ENCODE data around the gene PCBP3. TPM values are rescaled to one million over a fixed set of nuclear protein-coding genes. Genes with fewer than 3 reads are reported as not detected.

PCBP3 gene
- polyA plus RNA-seq, 1 donor from 2014 or later = 1.7 TPM

DNA sequence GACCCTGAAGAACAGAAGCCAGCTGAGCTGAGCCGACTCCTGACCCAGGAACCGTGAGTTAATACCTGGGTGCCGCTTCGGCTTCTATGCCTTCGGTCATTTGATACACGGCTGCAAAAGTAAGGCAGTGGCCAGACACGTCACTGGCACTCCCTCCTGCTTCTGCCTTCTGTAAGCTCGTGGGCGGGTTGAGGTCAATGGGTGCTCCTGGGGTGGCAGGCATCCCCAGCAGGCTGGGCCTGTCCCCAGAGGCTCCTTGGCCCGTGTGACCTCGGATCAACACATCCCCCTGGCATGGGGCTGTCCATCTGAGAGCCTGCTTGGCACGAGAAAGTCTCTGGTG, 302.3 kb downstream of the PCBP3 start (continued):
- TF ChIP-seq EZH2 (IDR thresholded peaks at IDR 0.05; ENCODE audit: borderline replicate concordance, insufficient read depth, low read length, poor library complexity, severe bottlenecking) (no peak), EP300 (conservative IDR thresholded peaks at IDR 0.05; ENCODE audit: poor library complexity, severe bottlenecking) (no peak), RAD21 (conservative IDR thresholded peaks at IDR 0.05) (no peak)

DNA sequence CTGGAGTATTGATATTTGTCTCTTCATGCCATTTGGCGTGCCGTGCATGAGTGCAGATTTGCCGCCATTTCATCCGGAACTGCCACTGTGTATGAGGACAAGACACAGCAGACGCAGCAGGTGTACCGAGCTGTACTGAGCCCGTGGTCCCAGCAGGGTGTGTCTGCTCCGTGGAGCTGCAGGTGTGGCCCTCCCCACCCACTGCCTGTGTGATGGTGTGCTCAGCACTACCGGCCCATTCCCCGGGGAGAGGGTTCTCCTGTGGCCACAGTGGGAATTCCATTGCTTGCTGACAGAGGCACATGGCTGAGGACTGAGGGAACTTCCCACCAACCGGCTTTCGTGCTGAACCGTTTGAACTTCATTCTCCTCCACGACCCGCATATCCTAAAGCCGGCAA, 303.8 kb downstream of the PCBP3 start:
- H3K27me3 ChIP-seq (ENCODE audit: insufficient read depth, low read depth, low read length) = no peaks in the 10 kb centered on the region
- no peaks in the 10 kb centered on the region for H3K36me3 ChIP-seq (ENCODE audit: insufficient read depth, low read length)
- no peaks in the 10 kb centered on the region for H3K9me3 ChIP-seq (ENCODE audit: low read length)
- no peak overlapping the region for H3K4me3 ChIP-seq (ENCODE audit: low read length)
- H3K27ac ChIP-seq (ENCODE audit: low read length) = no peak overlapping the region
- TF ChIP-seq MXI1 (conservative IDR thresholded peaks at IDR 0.05; ENCODE audit: poor library complexity, severe bottlenecking) = no peak
- TF ChIP-seq POLR2AphosphoS5 (IDR thresholded peaks at IDR 0.05) = no peak
- TF ChIP-seq RAD21 (conservative IDR thresholded peaks at IDR 0.05) = no peak
- TF ChIP-seq EP300 (conservative IDR thresholded peaks at IDR 0.05; ENCODE audit: poor library complexity, severe bottlenecking) = no peak
- no peak for TF ChIP-seq SMC3 (conservative IDR thresholded peaks at IDR 0.05; ENCODE audit: poor library complexity)
- TF ChIP-seq, protein P1, sequence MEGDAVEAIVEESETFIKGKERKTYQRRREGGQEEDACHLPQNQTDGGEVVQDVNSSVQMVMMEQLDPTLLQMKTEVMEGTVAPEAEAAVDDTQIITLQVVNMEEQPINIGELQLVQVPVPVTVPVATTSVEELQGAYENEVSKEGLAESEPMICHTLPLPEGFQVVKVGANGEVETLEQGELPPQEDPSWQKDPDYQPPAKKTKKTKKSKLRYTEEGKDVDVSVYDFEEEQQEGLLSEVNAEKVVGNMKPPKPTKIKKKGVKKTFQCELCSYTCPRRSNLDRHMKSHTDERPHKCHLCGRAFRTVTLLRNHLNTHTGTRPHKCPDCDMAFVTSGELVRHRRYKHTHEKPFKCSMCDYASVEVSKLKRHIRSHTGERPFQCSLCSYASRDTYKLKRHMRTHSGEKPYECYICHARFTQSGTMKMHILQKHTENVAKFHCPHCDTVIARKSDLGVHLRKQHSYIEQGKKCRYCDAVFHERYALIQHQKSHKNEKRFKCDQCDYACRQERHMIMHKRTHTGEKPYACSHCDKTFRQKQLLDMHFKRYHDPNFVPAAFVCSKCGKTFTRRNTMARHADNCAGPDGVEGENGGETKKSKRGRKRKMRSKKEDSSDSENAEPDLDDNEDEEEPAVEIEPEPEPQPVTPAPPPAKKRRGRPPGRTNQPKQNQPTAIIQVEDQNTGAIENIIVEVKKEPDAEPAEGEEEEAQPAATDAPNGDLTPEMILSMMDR (IDR thresholded peaks at IDR 0.05; ENCODE audit: poor library complexity, severe bottlenecking) = no peak
- TF ChIP-seq TAF1 (IDR thresholded peaks at IDR 0.05; ENCODE audit: low read depth) = no peak
- TF ChIP-seq, protein P2, sequence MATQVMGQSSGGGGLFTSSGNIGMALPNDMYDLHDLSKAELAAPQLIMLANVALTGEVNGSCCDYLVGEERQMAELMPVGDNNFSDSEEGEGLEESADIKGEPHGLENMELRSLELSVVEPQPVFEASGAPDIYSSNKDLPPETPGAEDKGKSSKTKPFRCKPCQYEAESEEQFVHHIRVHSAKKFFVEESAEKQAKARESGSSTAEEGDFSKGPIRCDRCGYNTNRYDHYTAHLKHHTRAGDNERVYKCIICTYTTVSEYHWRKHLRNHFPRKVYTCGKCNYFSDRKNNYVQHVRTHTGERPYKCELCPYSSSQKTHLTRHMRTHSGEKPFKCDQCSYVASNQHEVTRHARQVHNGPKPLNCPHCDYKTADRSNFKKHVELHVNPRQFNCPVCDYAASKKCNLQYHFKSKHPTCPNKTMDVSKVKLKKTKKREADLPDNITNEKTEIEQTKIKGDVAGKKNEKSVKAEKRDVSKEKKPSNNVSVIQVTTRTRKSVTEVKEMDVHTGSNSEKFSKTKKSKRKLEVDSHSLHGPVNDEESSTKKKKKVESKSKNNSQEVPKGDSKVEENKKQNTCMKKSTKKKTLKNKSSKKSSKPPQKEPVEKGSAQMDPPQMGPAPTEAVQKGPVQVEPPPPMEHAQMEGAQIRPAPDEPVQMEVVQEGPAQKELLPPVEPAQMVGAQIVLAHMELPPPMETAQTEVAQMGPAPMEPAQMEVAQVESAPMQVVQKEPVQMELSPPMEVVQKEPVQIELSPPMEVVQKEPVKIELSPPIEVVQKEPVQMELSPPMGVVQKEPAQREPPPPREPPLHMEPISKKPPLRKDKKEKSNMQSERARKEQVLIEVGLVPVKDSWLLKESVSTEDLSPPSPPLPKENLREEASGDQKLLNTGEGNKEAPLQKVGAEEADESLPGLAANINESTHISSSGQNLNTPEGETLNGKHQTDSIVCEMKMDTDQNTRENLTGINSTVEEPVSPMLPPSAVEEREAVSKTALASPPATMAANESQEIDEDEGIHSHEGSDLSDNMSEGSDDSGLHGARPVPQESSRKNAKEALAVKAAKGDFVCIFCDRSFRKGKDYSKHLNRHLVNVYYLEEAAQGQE (IDR thresholded peaks at IDR 0.05; ENCODE audit: borderline replicate concordance) = no peak
- TF ChIP-seq EZH2 (IDR thresholded peaks at IDR 0.05; ENCODE audit: borderline replicate concordance, insufficient read depth, low read length, poor library complexity, severe bottlenecking) = no peak
- H3K79me2 ChIP-seq (replicated peaks; ENCODE audit: insufficient read depth, low read length) = no peaks in the 10 kb centered on the region
- no peaks in the 10 kb centered on the region for H4K20me1 ChIP-seq (ENCODE audit: insufficient read depth)
- no peak overlapping the region for H3K4me2 ChIP-seq (ENCODE audit: low read length)
- no peak overlapping the region for H2AFZ ChIP-seq (ENCODE audit: low read depth, low read length)
- no peaks in the 10 kb centered on the region for H3K9me2 ChIP-seq (ENCODE audit: insufficient read depth, low read length)
- H3K9ac ChIP-seq (ENCODE audit: low read length) = no peak overlapping the region
- H3F3A ChIP-seq (ENCODE audit: insufficient read depth, low read length, poor library complexity, severe bottlenecking) = no peaks in the 10 kb centered on the region

DNA sequence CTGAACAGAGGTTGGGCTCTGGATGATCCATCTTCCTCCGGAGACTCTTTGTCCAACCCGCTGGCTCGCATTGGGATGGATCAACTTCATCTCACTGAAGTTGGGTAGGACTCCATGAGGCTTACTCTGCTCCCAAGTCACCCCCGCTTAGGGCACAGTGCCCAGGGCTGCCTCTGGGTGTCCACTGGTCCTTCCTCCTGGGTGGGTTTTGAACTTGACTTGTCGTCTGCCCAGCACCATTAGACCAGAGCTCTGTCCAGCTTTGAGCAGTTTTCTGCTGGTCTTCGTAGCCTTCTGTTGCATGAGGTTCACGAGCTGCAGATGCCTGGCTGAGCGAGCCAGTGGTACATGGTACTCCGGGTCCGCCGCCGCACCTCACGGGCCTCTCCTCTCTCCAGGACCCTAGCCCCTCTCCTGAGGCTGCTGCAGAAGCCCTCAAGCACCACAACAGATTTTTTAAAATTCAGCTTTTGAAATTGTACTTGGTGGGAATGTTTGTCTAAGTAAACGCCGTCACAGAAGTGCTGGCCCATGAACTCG, 304.3 kb downstream of the PCBP3 start:
- no peak overlapping the region for H3K4me2 ChIP-seq (ENCODE audit: low read length)
- no peaks in the 10 kb centered on the region for H3F3A ChIP-seq (ENCODE audit: insufficient read depth, low read length, poor library complexity, severe bottlenecking)
- no peak overlapping the region for H3K27ac ChIP-seq (ENCODE audit: low read length)
- H3K9ac ChIP-seq (ENCODE audit: low read length) = no peak overlapping the region
- no peaks in the 10 kb centered on the region for H3K79me2 ChIP-seq (replicated peaks; ENCODE audit: insufficient read depth, low read length)
- TF ChIP-seq RAD21 (conservative IDR thresholded peaks at IDR 0.05) (no peak), SMC3 (conservative IDR thresholded peaks at IDR 0.05; ENCODE audit: poor library complexity) (no peak), TAF1 (IDR thresholded peaks at IDR 0.05; ENCODE audit: low read depth) (no peak), EZH2 (IDR thresholded peaks at IDR 0.05; ENCODE audit: borderline replicate concordance, insufficient read depth, low read length, poor library complexity, severe bottlenecking) (no peak), POLR2AphosphoS5 (IDR thresholded peaks at IDR 0.05) (no peak), MXI1 (conservative IDR thresholded peaks at IDR 0.05; ENCODE audit: poor library complexity, severe bottlenecking) (no peak)
- TF ChIP-seq, protein P2 (IDR thresholded peaks at IDR 0.05; ENCODE audit: borderline replicate concordance) = no peak
- TF ChIP-seq, protein P1 (IDR thresholded peaks at IDR 0.05; ENCODE audit: poor library complexity, severe bottlenecking) = no peak
- no peaks in the 10 kb centered on the region for H3K27me3 ChIP-seq (ENCODE audit: insufficient read depth, low read depth, low read length)
- H2AFZ ChIP-seq (ENCODE audit: low read depth, low read length) = no peak overlapping the region
- no peaks in the 10 kb centered on the region for H3K36me3 ChIP-seq (ENCODE audit: insufficient read depth, low read length)
- no peaks in the 10 kb centered on the region for H3K9me3 ChIP-seq (ENCODE audit: low read length)
- H4K20me1 ChIP-seq (ENCODE audit: insufficient read depth) = no peaks in the 10 kb centered on the region
- H3K9me2 ChIP-seq (ENCODE audit: insufficient read depth, low read length) = no peaks in the 10 kb centered on the region
- H3K4me3 ChIP-seq (ENCODE audit: low read length) = no peak overlapping the region

All from neural cell (in vitro differentiated cells).